Measurements from ENCODE around the gene C4orf51. TPM values are rescaled to one million over a fixed set of nuclear protein-coding genes. Genes with fewer than 3 reads are reported as not detected.

C4orf51 gene
- total RNA-seq, 1 donor from 2014 or later = not detected

DNA sequence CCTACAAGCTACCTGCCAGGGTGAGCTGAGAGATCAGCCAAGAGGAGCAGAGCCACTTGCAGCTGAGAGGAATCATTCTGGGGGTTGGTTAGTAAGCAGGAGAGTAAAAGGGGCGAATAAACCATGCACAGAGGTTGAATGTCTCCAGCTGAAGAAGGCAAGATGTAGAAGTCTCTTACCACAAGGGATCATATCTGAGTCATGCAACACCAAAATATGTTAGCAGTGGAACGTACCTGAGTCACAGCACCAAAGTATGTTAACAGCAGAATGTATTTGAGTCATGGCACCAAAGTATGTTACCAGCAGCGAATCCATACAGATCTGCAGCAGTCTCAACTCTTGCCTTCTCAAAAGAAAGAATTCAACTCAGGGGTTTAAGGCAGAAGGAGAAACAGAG, 29.9 kb downstream of the C4orf51 start:
- no peak for DNase-seq (ENCODE audit: low spot score)

DNA sequence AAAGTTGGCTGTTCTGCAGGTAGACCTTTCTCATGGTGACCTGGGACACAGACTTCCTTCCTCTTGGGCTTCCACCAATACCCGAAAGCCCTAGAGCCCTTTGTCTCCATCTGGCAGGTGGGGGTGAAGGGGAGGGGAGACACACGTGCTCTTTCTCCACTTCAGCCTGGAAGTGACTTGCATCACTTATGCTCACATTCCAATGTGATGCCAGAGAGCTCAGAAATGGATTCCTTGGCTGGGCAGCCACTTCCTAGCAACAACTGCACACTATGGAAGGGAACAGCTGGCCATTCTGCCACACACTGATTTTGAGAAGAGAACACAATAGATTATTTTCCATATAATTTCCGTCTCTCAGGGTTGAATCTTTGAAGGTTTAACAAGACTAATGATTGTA, 36.3 kb downstream of the C4orf51 start:
- DNase-seq (ENCODE audit: low spot score) = no peak

DNA sequence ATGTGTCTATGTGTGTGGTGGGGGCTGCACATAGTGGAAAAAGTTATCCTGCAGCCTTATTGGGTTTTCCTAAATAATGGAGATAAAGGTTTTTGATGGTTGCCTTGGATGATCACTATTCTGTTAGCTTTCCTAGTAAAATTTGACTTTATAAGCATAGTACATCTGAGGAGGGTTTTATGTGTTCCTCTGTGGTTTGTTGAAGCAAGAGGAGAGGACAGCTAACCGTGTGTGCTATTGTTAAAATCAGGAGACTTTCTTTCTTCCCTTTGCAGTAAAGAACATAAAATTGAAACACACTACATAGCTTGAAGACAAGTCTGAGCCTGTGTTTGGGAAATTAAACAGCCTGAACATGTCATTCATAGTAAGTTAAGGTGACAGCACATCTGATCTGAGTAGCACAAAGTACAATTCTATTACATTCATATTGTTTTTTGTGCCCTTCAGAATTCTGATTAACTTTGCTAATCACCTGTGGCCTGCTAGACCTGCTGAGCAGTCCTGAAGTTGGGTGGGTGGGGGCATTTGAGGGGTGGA, 36.8 kb downstream of the C4orf51 start:
- DNase-seq (ENCODE audit: low spot score) = no peak

DNA sequence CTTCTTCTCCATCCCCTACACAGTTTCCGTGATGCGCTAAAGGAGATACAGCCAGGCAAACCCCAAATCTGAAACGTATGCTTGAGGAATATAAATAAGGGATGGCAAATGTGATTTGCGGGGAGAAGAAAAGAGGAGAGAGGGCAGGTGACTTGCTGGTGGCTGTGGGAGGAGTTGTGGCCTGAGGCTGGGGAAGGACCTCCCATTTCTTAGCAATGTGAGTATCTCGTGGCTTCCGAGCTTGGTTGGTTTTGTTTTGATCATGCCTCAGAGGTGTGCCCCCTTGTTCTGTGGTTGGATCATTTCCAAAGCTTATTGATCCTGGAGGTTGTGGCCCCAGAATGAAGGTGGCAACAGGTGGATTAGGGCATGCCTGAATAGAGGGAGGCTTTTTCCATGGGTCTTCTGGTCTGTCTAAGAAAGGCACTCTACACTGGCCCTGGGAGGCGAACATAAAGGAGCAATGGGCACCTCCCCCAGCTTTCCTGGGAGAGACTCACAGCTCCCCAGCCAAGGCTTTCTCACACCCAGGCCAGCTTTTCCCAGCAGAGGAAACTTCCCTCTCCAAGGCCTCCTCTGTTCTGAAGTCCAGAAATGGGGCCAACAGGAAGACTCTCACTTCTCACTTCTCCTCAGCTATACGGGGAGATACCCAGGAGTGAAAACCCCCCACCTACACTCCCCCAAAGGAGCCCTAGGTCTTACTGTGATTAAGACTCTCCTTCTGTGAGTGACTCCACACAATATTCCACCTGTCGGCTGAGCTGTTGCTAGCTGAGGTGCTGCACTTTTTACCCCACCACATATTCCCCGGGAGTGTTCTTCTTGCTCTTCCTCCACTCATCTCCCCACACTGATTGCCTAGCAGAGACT, 40.0 kb downstream of the C4orf51 start:
- no peak for DNase-seq (ENCODE audit: low spot score)

DNA sequence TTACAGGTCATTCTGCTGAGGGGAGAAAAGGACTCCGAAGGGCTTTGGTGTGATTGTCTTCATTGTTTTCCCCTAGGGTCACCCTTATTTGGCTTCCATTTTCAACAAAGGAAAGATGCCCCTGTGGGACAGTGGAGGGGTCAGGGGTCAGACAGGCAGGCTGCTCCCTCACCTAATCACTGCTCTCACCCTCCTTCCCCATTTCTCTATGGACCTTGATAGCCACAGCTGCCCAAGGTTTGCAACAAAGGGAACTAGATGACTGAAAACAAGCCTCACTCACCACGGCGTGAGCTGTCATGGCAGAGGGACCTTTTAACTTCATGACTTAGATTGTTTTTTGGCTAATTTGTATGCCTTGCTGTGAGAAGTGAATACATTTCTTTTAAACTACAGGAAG, 40.7 kb downstream of the C4orf51 start:
- no peak for DNase-seq (ENCODE audit: low spot score)

DNA sequence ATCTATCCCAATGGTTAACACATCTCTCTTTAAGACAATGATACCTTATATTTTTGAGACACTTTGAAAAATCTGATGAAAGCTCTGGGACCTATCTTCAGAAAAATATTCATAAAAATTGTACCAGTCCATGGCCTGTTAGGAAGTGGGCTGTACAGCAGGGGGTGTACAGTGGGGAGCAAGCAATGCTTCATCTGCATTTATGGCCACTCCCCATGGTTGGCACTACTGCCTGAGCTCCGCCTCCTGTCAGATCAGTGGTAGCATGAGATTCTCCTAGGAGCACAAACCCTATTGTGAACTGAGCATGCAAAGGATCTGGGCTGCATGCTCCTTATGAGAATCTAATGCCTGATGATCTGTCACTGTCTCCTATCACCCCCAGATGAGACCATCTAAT, 42.6 kb downstream of the C4orf51 start:
- DNase-seq (ENCODE audit: low spot score) = no peak

DNA sequence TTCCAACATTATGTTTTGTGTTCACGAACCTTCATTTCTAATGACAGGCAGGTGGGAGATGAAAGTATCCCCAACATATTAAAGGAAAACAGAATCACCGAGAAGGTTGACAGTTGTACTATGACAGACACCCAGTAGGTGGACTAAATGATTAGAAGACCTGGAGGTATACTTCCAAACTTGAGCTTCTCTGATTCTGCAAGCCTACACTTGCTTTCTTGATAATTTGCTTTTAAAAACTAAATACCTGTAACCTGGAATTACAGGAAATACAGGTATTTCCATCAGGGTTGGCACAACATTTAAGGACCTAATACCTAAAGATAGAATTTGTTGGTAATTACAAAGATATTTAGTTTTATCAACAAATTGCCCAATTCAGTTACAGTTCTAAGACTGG, 43.4 kb downstream of the C4orf51 start:
- DNase-seq (ENCODE audit: low spot score) = no peak

DNA sequence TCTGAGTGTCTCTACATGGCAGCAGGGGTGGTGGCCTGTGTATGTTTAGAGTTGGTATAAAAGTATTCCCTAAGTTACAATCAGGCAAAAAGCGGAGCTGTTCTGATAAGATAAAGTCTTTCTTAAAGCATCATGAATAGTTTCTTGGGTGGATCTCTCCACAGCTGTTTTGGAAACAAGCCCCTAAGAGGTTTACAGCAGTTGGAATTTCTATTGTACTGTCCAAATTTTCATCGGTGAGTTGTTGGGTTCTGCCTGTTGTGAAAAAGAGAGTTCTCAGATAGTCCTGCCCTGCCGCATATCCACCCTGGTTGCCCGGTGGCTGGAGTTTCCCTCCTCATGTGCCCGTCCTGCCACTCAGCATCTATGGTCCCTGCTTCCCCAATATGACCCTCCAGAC, 50.1 kb downstream of the C4orf51 start:
- no peak for DNase-seq (ENCODE audit: low spot score)

DNA sequence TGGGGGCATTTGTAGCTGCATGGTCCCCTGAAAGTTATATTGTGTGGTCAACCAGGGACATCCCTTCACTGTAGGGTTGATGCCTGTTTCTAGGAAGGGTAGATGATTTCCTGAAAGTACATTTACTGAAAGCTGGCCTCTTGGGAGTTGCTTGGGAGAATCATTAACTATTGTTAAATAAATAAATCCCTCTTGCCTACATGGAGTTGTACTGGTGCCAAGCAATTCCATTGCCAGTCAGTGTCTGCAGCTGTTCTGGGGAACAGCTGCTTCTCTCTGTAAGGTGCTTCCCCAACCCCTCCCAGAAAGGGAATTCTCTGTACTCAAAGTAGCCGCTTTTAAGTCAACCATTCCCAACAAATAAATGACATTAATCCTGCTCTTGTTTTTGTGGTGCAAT, 51.1 kb downstream of the C4orf51 start:
- peak; percentile 56 for DNase-seq (ENCODE audit: low spot score)

DNA sequence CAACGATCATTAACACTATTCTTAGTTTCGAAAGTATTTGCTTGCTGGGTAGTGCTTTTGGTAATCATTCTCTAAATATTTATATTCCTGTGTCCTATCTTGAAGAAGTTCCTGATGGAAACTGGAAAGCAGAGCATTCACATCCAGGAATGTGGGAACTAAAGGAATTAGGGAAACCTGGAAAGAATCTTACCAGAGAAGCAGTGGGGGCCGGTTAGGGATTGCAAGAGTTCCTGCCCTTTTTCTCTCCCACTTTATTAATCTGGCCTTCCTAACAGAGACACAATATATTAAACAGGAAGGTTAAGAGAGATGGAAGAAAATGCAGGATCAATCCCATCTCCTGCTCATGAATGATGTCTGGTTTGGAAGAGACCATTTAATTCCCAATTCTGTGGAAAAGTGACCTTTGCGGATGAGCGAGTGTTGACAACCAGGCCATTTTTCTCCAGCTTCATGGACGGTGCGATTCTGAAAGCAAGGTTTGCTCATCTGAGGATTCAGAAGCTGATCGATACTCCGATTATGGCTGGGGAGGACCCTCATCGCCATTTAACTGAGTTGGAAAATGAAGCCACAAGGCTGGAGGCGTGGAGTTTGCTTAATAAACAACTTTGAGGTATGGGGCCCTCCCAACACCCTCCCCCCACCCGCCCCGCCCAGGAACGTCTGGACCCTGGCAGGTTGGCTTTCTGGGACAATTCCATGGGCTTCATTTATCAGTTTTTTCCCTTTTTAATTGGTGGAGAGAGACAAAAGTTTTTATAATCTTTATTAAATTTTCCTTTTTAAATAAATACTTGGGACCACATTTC, 52.3 kb downstream of the C4orf51 start:
- no peak for DNase-seq (ENCODE audit: low spot score)

DNA sequence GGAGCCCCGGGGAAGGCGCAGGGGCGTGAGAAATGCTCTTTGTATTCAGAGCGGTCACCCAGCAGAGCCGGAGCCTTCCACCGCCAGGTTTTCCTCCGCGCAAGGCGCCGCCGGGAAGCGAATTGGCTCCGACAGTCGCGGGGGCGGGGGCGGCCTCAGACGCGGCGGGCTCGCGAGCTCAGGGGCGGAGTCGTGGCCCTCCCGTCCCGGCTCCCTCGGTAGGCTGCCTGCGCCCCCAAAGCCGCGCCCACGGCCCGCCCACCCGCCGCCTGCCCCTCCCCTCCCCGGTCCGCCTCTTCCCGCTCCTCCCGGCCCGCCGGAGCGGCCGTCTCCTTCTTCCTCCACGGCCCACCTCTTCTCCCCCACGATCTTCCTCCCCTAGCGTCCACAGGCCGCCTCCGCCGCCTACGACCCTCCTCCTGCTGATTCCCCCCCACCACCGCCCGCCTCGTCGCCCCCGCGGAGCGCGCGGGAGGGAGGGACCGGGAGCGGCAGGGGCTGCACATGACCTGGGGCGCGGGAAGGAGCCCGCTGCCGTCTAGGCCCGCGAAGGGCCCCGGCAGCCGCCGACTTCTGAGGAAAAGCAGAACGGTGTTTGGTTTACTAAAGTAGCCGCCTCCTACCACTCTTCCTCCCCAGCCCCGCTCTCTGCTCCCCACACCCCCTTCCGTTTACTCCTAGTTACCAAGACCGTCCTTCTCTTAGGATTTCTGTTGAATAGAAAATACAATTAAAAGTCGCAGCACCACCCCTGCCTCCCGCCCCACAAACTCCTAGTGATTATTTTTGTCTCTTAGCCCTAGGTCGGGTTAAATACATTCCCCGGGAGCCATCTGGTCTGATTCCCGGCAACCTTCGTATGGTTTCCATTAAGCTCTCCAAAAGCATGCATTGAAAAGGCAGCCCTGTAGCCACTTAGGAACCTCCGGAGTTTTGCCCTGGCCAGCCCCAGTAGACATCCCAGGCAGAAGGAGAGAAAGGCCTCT, 53.2 kb downstream of the C4orf51 start:
- peak; percentile 91 for DNase-seq (ENCODE audit: low spot score)

DNA sequence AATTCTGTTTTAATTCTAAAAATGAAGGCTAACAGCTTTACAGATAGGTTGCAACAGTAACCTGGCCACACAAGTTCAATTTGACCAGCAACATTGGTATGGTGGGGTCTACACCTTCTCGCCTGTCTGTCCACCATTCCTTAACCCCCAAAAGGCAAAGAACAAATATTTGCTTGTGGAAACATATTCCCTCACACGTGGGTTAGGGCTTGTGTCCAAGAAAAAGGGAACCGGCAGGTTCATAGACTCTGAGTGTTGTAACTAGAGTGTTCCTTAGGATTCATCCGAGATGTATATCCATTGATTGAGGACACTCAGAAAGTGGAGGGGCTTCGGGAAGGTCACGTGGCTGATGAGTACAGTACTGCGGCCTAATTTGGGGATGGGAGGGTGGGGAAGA, 54.1 kb downstream of the C4orf51 start:
- no peak for DNase-seq (ENCODE audit: low spot score)

DNA sequence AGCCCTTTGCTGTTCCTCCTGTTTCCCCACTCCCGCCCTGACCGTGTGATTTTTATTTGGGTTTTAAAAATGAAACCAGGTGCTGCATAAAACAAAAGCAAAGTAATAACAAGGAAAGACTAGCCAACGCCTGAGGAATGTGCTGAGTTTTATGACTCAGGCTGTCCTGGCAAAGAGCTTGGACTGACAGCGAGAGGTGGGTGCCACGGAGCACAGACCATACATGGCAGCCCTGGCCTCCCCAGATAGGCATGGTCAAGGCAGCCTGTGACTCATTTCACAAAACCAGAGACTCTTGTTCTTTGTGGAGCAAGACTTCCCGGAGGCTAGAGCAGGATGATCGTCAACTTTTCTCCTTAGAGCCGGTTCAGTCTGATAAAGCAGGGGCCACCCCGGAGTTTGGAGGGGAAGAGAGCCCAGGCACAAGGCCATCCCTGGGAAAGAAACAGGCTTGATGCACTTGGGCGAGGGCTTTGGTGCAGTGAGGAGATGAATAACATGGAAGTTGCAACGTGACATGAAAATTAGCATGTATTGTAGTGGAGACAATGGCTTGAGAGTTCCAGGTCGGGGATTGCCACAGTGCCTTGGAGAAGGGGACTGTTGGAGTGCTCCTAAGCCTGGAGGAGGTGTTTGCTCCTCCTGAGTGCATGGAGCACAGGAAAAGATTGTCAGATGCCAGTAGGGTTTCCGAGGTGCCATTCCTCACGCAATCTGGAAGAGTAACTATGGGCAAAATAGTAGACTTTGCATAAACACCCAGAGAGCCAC, 54.8 kb downstream of the C4orf51 start:
- peak; percentile 58 for DNase-seq (ENCODE audit: low spot score)

DNA sequence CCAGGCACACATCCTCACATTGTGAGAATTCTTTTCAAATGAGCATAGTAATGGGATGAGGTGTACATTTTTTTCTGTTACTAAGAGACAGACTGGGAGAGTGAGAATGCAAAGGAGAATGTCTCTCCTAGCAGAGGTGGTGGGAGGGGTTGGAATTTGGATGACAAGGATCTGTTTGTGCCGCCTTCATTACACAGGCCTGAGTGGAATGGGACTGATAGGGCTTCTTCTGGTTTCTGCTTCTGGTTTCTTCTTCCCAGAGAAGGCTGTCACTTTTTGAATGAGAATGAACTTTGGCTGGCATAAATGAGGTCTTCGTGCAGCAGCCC, 55.4 kb downstream of the C4orf51 start:
- DNase-seq (ENCODE audit: low spot score) = no peak

DNA sequence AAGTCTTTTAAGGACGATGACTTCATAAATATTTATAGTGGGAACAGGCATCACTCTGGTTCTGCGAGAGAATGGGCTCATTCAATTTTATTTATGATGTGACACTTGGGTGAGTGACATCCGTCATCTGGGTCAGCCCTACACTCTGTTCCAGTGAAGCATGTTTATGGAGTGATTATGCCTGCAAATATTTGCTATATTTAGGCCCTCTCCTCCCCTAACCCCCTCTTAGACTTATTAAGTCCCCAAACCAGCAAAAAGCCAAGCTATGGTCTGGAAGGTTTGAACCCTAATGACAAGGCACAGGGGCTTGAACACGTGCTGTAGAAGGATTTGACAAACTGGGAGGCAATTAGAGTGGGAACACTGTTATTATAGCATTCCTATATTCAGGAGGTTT, 55.9 kb downstream of the C4orf51 start:
- DNase-seq (ENCODE audit: low spot score) = no peak

DNA sequence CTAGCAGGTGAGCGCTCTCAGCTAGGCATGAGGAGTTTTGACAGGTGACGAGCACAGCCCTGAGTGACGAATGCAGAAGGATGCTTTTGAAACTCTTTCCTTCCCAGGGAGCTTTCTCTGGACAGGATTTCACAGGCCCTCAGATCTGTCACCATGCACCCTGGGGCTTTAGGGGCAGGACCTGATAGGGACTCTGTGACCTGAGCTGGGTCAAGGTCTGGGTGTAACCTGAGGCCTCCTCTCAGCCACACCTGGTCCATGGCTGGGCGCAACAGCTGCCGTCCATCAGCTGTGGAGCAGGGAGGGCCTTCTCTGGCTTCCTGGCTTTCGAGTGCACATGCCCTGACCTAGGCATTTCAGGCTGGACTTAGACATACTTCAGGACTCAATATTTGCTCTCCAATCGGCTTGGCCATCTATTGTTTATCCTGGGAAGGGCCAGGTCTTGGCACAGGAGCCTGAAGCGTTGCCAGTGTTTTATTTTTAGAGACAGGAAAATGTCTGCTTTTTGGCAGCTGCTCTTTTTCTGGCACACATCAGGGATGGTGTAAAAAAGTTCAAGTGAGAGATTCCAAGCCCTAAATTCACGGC, 56.4 kb downstream of the C4orf51 start:
- DNase-seq (ENCODE audit: low spot score) = peak; percentile 65

DNA sequence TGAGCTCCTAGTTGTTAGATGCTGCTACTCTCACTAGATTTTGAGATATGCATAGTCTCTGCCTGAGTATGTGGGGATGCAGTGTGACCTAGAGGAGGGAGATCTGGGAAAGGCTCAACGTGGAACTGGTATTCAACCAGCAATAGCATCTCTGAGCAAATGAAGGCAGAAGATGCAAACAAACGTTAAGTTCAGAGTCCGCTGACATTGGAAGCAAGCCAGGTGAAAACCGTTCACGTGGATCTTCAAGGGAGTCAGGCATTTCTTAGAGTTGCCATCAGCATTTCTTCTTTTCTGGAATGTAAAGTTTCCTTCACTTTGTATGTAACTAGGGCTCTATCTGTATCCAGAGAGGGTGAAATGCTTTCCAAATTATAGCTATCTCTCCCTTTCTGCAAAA, 59.9 kb downstream of the C4orf51 start:
- peak; percentile 81 for DNase-seq (ENCODE audit: low spot score)

DNA sequence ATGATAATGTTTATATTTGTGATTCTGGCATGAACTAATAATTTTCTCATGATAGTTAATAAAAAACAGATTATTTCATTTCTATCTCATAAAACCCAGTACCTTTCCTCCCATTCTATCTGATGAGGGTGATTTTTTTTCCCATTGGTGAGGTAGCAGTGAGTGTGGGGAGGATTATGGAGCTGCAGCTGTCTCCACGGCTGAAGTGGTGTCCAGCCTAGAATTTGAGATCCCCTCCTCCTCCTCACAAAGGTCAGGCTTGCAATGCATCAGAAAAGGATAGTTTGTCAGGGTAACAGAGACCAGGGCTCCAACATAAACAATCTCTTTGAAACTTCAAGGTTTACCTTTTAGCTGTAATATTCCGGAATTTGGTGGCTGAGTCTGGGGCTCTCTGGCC, 60.9 kb downstream of the C4orf51 start:
- no peak for DNase-seq (ENCODE audit: low spot score)

DNA sequence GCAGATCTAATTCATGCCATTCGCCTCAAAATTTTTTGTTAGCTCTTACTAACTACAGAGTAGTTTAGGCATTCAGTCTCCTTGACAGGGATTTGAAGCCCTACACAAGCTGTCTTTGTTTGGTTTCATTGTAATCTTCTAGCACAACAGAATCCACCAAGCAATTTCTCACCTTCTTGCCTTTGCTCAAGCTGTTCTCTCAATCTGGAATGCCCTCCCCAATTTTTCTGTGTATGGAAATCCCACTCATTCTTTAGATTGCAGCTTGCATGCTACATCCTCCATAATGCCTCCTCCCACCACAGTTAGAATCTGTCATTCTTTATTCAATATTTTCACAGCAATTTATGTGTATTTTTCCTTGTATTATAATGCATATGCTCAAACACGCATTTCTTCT, 63.7 kb downstream of the C4orf51 start:
- no peak for DNase-seq (ENCODE audit: low spot score)

DNA sequence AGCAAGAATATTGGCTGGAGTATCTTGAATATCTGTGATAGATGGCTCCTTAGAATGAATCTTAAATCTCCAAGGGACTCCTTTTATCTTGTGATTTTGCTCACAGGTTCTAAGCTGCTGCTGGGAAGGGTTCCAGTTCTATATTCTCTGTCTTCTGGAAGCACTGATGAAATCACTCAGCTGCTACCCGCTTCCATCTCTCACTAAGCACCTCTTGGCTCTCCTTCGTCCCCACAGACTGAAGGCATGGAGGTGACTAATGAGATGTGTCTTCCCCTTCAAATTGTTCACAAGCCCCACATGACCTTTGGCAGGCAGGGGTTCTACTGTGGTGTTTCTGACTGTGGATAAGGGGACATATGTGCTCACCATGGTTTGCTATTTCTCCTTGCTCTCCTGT, 75.9 kb downstream of the C4orf51 start:
- DNase-seq (ENCODE audit: low spot score) = no peak

DNA sequence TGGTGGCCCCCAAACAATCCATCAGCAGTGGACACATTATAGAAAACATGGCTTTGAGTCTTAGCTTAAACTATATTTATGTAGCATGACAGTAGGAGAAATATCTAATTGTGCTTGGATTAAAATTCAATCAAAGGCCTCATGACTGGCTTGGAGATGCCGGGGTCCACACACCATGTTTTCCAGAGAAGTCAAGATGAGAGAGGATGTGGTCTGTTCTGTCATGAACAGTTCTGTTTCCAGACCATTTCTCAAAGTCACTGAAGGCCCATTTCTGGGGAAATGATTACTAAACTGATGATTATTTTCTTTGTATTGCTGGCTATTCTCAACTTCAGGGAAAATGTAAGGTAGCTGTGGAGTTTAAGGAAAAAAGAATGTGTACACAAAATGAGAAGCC, 76.3 kb downstream of the C4orf51 start:
- no peak for DNase-seq (ENCODE audit: low spot score)

Data from mucosa of gallbladder (tissue), 1 donor.